ENCODE results near the gene MYH11.
"Not testable (repeated sequence)": the region's sequence is repeated elsewhere in the genome, so short reads cannot be mapped to it uniquely, and the experiment has no call there.

The MYH11 gene

DNA sequence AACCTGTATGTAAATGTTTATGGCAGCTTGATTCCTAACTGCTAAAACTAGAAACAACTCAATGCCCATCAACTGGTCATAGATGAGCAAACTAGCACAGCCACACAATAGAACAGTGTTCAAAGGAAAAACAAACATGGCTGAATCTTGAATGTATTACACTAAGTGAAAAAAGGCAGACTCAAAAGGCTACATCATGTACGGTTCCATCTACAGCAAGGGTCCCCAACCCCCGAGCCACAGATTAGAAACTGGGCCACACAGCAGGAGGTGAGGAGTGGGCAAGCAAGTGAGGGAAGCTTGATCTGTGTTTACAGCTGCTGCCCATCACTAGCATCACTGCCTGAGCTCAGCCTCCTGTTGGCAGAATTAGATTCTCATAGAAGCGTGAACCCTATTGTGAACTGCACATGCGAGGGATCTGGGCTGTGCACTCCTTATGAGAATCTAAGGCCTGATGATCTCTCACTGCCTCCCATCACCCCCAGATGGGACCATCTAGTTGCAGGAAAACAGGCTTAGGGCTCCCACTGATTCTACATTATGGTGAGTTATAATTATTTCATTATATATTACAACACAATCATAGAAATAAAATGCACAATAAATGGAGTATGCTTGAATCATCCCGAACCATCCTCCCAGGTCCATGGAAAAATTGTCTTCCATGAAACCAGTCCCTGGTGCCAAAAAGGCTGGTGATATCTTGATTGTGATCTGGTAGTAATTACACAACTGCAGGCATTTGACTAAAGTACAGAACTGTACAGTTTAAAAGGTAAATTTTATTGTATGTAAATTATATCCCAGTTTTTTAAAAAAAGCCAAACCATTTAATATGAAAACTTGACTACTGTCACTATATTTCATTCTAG is 23.8 kb upstream of the MYH11 start:
- H3K27ac ChIP-seq, result peak overlapping the region in 1 of 21 experiments; percentile 16
- H3K4me3 ChIP-seq, result no peak overlapping the region

DNA sequence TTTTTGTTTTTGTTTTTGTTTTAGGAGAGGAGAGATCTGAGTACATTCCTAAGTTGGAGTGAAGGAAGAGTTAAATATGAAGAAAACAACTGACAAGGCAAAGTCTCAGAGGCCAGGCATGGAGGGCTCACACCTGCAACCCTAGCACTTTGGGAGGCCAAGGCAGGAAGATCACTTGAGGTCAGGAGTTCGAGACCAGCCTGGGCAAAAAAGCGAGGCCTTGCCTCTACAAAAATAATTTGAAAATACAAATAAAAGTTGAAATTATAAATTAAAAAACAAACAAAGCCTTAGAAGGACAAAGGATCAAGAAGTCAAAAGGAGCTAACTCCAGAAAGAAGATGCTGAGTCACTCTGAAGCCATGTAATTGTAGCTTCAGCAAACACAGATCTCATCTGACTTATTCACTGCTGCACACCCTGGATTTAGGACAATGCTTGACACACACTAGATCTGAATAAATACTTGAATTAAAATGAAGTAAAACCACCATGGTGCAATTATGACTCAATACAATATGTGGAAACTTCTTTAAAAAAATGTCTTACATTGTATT is 22.5 kb upstream of the MYH11 start:
- H3K27ac ChIP-seq, result peak overlapping the region in 8 of 21 experiments; percentile 26 to 64 (median 45)
- no peak overlapping the region for H3K4me3 ChIP-seq

DNA sequence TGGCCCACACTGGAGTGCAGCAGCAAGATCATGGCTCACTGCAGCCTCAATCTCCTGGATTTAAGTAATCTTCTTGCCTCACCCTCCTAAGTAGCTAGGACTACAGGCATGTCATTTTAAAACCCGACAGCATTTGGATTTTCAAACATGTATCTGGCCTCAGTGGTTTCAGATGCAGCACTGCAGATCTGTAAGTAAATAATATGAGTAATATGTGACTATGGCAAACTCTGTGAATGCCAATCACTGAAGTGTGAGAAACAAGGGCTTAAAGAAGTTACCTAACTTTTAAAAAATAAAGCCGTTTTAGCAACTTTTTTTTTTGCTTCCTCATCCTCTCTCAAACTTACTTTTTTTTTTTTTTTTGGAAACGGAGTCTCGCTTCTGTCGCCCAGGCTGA is 19.7 kb upstream of the MYH11 start:
- Histone ChIP-seq H3K4me3 (no peak overlapping the region), H3K27ac (no peak overlapping the region)

DNA sequence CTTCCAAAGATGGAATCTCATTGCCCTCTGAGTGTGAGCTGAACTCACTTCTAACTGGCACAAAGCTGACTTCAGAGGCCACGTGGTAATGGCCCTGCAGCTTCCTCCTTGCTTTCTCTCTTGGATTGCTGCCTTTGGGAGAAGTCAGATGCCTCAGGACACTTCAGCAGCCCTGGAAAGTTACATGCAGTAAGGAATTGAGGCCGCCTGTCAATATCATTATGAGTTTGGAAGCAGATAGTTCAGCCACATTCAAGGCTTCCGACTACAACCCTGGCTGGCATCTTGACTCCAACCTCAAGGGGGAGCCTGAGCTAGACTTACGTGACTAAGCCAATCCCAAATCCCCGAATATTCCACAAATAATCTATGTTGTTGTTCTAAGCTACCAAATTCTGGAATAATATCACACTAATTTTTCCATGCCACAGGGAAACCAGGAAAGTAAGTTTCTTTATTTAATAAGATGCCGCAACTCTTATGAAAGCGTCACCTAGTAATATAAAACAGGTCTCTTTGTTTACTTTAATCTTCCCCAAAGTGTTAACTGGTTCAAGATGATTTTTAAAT is 18.0 kb upstream of the MYH11 start:
- Histone ChIP-seq H3K4me3 (no peak overlapping the region), H3K27ac (peak overlapping the region in 5 of 21 experiments; percentile 17 to 38 (median 24))

DNA sequence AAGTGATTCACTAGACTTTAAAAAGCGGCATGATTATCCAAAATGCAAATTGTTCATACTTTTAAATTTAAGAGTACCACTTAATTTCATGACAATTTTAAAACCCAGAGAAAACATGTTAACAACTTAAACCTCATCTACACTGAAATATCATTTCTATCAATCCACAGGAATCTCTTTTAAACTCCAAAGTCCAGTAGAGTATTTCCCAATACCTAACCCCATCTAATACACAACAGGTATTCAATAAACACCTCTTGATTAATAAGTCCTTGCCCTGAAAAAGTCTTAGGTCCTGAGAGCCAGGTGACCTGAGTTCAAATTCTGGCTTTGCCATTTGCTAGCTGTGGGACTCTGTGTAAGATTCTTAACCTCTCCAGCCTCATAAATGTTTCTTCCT is 16.9 kb upstream of the MYH11 start:
- no peak overlapping the region for H3K27ac ChIP-seq

DNA sequence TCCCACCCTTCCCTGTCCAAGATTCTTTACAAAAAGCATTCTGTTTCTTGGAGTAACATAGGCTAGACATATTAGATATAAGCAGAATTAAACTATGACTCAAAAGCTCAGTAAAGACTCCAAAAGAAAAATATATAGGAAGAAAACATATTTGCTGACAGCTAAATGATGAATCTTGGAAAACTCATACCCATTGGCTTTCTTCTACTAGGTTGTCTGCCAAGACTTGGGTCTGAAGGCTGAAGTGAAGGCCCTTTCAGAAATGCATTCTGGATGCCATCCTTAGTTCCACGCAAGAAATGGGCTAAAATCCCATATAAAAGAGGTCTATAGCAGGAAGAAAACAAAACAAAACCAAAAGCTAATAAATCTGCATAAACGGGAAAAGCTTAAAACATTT is 16.5 kb upstream of the MYH11 start:
- no peak overlapping the region for H3K27ac ChIP-seq
- no peak overlapping the region for H3K4me3 ChIP-seq

More for the DNA sequence above, 16.9 kb upstream of the MYH11 start:
- no peak overlapping the region for H3K4me3 ChIP-seq

DNA sequence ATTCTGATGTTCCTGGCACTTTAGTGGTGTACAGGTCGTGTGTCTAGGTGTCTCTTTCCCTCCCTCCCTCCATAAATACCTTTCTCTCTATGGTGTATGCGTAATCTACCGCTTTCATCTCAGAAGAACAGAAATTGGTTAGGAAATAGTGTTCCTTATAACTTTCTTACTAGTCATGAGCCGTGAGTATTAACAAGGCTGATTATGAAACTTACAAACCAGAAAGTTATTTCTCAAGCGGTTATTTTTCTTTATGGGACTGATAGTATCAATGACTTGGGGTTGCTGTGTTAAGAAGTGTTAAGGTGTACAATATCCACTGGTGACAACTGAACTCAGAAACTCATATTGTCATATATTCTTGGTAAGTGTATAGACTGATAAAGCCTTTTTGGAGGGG is 13.2 kb upstream of the MYH11 start:
- no peak overlapping the region for H3K27ac ChIP-seq
- no peak overlapping the region for H3K4me3 ChIP-seq

DNA sequence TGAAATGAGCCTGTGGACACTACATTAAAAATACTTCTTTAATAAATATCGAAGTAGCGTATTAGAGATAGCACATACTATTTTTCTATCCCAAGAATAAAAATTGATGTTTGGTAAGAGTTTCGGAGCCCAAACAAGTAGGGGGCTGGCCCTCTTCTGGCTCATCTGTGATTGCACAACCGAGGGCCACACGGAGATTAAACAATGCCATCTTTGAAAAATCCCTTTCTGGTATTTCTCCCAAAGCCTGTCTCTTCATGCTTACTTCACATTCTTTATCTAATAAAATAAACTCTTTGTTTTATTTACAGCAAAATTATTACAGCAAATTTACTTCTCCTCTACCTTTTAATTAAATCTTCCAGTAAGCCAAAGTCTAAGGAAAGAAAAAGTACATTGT is 9.6 kb upstream of the MYH11 start:
- H3K4me3 ChIP-seq, result no peak overlapping the region
- H3K27ac ChIP-seq, result peak overlapping the region in 1 of 21 experiments; percentile 7

DNA sequence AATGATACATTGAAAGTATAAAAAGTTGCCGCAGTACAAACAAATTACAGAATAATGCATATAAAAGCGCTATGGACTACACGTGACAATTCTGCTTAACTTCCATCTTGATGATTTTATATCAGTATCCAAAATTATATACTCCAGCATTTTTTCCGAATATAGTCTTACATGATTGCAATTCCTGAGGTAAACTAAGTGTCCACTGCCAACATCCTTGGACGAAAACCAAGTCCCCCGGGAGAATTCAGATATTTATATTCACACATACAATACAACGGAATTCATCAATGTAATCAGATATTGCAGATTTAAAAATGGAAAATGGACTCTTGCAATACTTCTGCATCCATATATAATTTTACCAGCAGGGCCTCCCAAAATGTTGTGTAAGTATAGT is 8.9 kb upstream of the MYH11 start:
- H3K27ac ChIP-seq, result no peak overlapping the region
- no peak overlapping the region for H3K4me3 ChIP-seq

DNA sequence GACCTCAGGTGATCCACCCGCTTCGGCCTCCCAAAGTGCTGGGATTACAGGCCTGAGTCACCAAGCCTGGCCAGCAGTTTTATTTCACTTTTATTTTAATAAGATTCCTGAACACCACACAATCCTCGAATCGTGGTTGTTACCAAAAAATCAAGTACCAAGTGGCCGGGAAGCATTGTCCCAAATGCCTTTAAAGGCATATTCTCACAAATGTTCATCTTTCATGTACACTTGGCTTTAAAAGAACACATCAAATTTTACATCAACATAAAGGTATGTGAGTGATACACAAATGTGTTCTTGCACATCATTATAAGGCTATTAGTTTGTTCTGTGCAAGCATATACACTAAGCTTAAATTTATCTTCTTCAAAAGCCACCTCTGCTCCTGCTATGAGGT is 8.1 kb upstream of the MYH11 start:
- no peak overlapping the region for H3K4me3 ChIP-seq
- no peak overlapping the region for H3K27ac ChIP-seq

DNA sequence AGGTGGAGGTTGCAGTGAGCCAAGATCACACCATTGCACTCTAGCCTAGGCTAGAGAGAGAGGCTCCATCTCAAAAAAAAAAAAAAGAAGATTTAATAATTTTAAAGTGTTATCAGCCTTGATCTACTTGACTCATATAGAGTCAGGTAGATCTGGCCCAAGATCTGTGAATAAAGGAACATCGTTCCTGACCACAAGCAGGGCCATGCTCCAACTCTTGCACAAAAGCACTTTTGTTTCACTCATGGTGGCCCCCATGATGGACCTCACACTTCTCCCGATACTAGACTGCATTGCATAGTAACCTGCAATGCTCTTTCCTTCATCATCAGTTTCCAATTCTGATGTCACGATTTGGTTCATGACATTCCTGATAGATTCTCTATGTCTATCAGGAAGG is 5.2 kb upstream of the MYH11 start:
- H3K4me3 ChIP-seq, result no peak overlapping the region
- H3K27ac ChIP-seq, result no peak overlapping the region

DNA sequence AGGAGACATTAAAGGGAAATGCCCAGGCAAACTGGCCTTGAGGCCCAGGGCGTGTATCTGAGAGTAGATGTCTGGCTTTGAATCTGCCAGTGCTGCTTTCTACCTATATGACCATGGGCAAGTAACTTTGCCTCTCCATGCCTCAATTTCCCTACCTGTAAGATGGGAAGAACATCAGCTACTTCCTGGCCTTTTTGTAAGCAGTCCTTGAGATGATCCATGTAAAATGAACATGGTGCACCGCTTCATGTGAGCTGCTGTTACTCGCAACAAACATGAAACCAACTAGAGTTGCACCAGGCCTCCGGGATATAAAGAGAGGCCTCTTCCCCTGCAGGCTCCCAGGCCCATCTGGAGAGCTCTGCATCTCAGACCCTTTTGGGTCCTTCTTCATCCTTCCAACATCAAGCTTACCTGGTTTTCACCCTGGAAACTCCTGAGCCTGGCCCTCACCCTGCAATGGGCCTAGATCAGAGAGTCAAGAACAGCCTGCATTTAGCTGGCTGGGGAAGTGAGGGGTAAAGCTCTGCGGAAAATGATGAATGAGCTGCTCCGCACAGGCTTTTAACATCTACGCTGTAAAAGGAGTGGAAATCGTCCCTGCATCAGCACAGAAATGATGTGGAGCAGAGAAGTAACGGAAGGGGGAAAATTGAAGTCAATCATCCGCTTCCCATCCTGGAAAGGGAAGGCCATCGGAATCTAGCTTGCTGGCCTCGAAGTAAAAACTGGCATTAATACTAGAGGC is 2.3 kb upstream of the MYH11 start:
- Histone ChIP-seq H3K27ac (no peak overlapping the region), H3K4me3 (no peak overlapping the region)

DNA sequence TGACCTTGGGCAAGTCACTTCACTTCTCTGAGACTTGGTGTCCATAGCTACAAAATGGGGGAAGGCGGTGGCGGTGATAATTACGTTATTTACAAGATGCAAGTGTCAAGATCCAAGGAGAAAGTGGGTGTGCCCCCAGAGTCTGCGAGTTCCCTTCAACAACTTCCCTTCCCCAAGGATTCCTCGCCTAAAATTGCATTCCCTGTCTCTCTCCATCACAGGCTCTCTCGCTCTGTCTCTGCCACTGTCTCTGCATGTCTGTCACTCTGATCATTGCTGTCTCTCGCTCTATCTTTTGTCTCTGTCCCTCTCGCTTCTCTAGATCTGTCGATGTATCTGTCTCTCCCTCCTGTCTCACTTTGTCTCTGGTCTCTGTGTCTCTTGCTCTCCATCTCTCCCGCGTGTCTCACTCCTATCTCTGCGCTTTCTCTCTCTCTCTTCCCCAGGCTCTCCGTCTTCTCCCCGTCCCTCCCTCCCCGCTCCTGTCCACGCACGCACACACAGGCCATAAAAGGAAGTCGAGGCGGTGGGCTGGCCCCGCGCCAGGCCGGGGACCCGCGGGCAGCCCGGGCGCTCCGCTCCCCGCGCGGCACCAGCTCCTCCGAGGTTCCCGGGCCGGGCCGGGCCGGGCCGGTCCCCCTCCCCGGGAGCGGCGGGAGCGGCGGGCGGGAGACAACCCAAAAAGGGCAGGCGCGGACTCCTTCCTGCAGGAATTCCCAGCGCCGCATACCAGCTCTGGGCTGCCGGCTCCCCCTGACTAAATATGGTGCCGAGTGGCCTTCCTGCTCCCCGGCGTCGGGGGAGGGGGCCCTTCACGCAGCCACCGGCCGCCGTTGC is 1.1 kb upstream of the MYH11 start:
- Histone ChIP-seq H3K4me3 (peak overlapping the region in 6 of 7 experiments; percentile 10 to 35 (median 18)), H3K27ac (peak overlapping the region in 2 of 21 experiments; percentile 13 to 22)

DNA sequence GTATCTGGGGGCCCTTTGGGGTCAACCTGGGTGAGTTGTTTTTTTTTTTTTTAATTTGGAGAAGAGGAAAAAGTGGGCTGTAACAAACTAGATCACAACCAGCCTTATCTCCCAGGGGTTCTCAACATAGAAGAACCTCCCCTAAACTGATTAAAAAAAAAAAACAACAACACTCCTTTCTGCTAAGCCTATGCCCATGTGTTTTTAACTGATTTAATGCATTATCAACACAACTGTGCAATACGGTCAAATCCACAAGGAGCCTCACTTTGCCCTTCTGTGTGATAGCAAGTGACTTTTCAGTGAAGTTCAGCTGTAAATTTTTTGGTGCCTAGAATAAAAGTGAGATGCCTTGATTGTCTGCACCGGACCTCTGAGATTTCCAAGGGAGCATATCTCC is 646 bp downstream of the MYH11 start:
- Histone ChIP-seq H3K27ac (no peak overlapping the region), H3K4me3 (no peak overlapping the region)

DNA sequence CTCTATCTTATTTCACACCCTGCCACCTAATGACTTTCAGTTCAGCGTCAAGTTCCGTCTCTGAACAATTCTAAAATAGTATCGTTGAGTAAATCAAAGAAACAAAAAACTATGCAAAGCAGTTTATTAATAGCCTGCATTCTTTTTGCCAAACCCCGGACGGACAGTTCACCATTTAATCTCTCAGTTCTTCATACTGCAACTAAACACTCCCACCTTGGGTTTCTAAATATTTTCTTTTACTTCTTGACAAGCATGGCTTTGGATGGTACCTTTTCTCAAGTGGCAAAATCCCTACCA is 1.2 kb downstream of the MYH11 start:
- H3K4me3 ChIP-seq, result no peak overlapping the region
- no peak overlapping the region for H3K27ac ChIP-seq

DNA sequence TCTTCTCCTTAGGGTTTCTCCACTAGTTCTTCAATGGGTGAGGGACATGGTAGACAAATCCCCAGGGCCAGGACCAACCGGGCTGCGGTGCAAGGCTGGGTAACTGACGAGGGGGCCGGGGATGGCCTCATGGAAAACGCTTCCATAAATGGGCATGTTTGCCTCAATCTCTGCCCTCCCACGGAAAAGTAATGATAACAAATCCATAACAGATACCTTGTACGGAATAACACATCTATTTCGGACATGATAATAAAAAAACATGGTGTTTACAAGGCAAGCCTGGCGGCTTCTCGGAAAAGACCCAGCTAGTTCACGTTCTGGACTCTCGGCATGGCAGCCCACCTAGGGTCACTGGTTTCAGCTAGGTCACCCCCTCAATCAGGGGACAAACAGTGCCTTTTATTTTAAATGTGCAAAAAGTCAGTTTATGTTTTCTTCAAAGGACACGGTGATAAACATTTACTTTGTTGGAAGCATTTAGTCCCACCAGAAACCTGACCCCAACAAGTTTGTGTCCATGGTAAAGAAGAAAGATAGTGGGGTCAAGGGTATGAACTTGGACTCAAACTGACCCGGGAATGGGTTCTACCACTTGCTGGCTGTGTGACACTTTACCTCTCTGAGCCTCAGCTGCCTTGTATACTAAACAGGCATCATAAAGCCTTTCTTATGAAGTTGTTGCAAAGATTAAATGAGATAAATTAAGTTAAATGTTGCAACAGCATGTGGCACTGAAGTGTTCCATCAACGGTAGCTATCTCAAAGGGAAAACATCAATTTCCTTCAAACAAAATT is 1.7 kb downstream of the MYH11 start:
- H3K27ac ChIP-seq, result no peak overlapping the region
- no peak overlapping the region for H3K4me3 ChIP-seq

DNA sequence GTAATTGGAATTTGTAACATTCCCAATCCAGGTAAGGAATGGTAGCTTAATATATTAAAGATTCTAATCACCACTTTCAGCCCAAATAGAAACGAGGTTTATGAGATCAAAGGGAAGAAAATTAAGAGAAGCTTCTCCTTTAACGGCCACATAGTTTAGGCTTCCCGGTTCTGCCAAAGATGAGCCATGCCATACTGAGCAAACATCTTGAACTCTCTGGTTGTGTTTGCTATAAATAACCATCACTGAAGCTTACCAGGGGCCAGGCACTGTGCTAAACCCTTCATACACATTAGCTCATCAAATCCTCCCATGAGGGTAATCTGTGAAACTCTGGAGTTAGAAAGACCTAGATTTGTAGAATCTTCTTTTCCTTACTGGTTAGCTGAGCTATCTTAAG is 2.8 kb downstream of the MYH11 start:
- Histone ChIP-seq H3K4me3 (no peak overlapping the region), H3K27ac (no peak overlapping the region)

DNA sequence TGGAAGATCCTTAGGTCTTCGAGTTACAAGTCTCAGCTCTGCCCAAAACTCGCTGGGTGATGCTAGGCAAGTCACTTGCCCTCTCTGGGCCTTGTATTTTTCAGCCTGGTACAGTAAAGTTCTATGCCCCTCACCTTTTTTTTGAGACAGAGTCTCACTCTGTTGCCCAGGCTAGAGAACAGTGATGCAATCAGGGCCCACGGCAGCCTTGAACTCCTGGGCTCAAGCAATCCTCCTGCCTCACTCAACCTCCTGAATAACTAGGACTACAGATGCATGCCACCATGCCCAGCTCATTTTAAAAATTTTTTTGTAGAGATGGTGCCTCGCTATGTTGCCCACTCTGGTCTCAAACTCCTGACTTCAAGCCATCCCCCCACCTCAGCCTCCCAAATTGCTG is 3.8 kb downstream of the MYH11 start:
- no peak overlapping the region for H3K4me3 ChIP-seq
- H3K27ac ChIP-seq, result no peak overlapping the region

DNA sequence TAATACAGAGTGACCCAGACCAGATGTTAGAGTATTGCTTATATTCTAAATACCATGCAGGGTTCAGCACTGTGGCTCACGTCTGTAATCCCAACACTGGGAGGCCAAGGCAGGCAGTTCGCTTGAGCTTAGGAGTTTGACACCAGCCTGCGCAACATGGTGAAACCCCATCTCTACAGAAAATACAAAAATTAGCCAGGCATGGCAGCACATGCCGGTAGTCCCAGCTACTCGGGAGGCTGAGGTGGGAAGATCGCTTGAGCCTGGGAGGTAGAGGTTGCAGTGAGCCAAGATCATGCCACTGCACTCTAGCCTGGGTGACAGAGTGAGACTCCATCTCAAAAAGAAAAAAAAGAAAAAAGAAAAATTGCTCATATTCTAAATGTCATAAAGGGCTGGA is 6.3 kb downstream of the MYH11 start:
- not testable (repeated sequence) for H3K27ac ChIP-seq, H3K4me3 ChIP-seq

Data from skin epidermis (tissue), 12 donors.